Body of pancreas (tissue), 4 donors: Measurements from ENCODE around the gene SSRP1.

Experiments used
- POLR2A ChIP-seq, 3 donors: fragments of 450-650 bp; IDR thresholded peaks; one replicate each; pipeline ENCODE4 v1.6.1; 2016; ENCODE audit warnings: antibody characterized with exemption in 3 of 3, mild to moderate bottlenecking in 2 of 3
- TF ChIP-seq, protein P1 (sequence below), 7 experiments: fragments of 450-650 bp in 4 of 7; fragments of 200-600 bp in 3 of 7; sonication (generic) in 3 of 7; IDR thresholded peaks; one replicate each; pipeline ENCODE4 v1.5.1; 2016 to 2019; ENCODE audit warnings: antibody characterized with exemption in 7 of 7

DNA sequence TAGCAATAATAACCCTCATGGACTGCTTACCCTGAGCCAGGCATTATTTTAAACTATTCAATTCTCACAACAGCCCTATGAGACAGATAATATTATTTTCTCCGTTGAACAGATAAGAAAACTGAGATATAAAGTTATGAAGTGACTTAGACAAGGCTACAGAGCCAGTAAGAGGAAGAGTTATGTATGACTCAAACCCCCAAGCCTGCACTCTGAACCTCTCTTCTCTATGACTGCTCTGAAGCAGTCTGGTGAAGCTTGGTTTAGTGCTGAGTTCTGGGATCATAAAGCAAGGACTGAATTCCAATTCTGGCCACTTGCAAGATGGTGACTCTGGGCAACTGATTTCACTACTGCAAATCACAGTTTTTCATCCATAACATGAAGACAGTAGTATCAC lies 45.4 kb downstream of the SSRP1 start:
- TF ChIP-seq, protein P1, sequence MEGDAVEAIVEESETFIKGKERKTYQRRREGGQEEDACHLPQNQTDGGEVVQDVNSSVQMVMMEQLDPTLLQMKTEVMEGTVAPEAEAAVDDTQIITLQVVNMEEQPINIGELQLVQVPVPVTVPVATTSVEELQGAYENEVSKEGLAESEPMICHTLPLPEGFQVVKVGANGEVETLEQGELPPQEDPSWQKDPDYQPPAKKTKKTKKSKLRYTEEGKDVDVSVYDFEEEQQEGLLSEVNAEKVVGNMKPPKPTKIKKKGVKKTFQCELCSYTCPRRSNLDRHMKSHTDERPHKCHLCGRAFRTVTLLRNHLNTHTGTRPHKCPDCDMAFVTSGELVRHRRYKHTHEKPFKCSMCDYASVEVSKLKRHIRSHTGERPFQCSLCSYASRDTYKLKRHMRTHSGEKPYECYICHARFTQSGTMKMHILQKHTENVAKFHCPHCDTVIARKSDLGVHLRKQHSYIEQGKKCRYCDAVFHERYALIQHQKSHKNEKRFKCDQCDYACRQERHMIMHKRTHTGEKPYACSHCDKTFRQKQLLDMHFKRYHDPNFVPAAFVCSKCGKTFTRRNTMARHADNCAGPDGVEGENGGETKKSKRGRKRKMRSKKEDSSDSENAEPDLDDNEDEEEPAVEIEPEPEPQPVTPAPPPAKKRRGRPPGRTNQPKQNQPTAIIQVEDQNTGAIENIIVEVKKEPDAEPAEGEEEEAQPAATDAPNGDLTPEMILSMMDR (IDR thresholded peaks at IDR 0.05): no peak
- no peak for TF ChIP-seq POLR2A (IDR thresholded peaks at IDR 0.05)
